H9 (cell line): ENCODE results near the gene RCAN2. TPM values are rescaled to one million over a fixed set of nuclear protein-coding genes. Genes with fewer than 3 reads are reported as not detected.

Source experiments
- DNase-seq: peaks from one replicate; pipeline ENCODE4 v3.0.0-alpha.2; 2017
- H2AFZ ChIP-seq: one replicate; pipeline ENCODE4 v1.6.1; 2013; ENCODE audit warnings: mild to moderate bottlenecking, low read length, control low read depth, moderate library complexity
- H2AK5ac ChIP-seq: 2 replicates; pipeline ENCODE4 v1.6.1; 2013; ENCODE audit warnings: low read length, control low read depth, mixed read lengths; ENCODE audit not compliant: insufficient read length
- H2BK120ac ChIP-seq: one replicate; pipeline ENCODE4 v1.6.1; 2013; ENCODE audit warnings: low read depth, mild to moderate bottlenecking, low read length, control low read depth, inconsistent platforms; ENCODE audit not compliant: poor library complexity, severe bottlenecking
- H2BK12ac ChIP-seq: 2 replicates; pipeline ENCODE4 v1.6.1; 2013; ENCODE audit warnings: low read length, control low read depth, mixed read lengths, low read depth; ENCODE audit not compliant: insufficient read length
- H2BK15ac ChIP-seq: 2 replicates; pipeline ENCODE4 v1.6.1; 2013; ENCODE audit warnings: low read depth, low read length, control low read depth
- H2BK20ac ChIP-seq: one replicate; pipeline ENCODE4 v1.6.1; 2013; ENCODE audit warnings: low read depth, mild to moderate bottlenecking, low read length, control low read depth, inconsistent platforms; ENCODE audit not compliant: poor library complexity, severe bottlenecking
- H2BK5ac ChIP-seq: 2 replicates; pipeline ENCODE4 v1.6.1; 2013; ENCODE audit warnings: low read length, control low read depth, mixed read lengths; ENCODE audit not compliant: insufficient read length
- H3K14ac ChIP-seq: 2 replicates; pipeline ENCODE4 v1.6.1; 2013; ENCODE audit warnings: low read length, control low read depth; ENCODE audit not compliant: insufficient read depth
- H3K18ac ChIP-seq: 2 replicates; pipeline ENCODE4 v1.6.1; 2013; ENCODE audit warnings: low read depth, mild to moderate bottlenecking, mixed read lengths, low read length, control low read depth; ENCODE audit not compliant: insufficient read length
- H3K23ac ChIP-seq: 2 replicates; pipeline ENCODE4 v1.6.1; 2013; ENCODE audit warnings: low read length, control low read depth, mixed read lengths, low read depth; ENCODE audit not compliant: insufficient read length
- H3K23me2 ChIP-seq: 2 replicates; pipeline ENCODE4 v1.6.1; 2013; ENCODE audit warnings: low read depth, mild to moderate bottlenecking, mixed read lengths, low read length, control low read depth; ENCODE audit not compliant: insufficient read length, poor library complexity, severe bottlenecking
- H3K27ac ChIP-seq: 2 replicates; pipeline ENCODE4 v1.5.1; 2013; ENCODE audit warnings: low read length, control low read depth, mixed read lengths, low read depth; ENCODE audit not compliant: insufficient read length
- H3K27me3 ChIP-seq: 2 replicates; pipeline ENCODE4 v1.6.1; 2013; ENCODE audit warnings: low read length, control low read depth, inconsistent platforms; ENCODE audit not compliant: insufficient read depth
- H3K4ac ChIP-seq: 2 replicates; pipeline ENCODE4 v1.6.1; 2013; ENCODE audit warnings: low read depth, mild to moderate bottlenecking, control low read depth, inconsistent platforms, low read length, moderate library complexity
- H3K4me1 ChIP-seq: 2 replicates; pipeline ENCODE4 v1.6.1; 2013; ENCODE audit warnings: low read length, control low read depth, inconsistent platforms; ENCODE audit not compliant: insufficient read depth
- H3K4me2 ChIP-seq: 2 replicates; pipeline ENCODE4 v1.6.1; 2013; ENCODE audit warnings: low read length, control low read depth, mixed read lengths; ENCODE audit not compliant: insufficient read length, insufficient read depth
- H3K56ac ChIP-seq: 2 replicates; pipeline ENCODE4 v1.6.1; 2013; ENCODE audit warnings: low read depth, mild to moderate bottlenecking, mixed read lengths, low read length, control low read depth; ENCODE audit not compliant: insufficient read length
- H3K79me1 ChIP-seq: 2 replicates; pipeline ENCODE4 v1.6.1; 2013; ENCODE audit warnings: low read depth, mild to moderate bottlenecking, moderate library complexity, low read length, control low read depth, inconsistent platforms; ENCODE audit not compliant: insufficient read depth, poor library complexity, severe bottlenecking
- H3K79me2 ChIP-seq: 2 replicates; pipeline ENCODE4 v1.6.1; 2013; ENCODE audit warnings: low read length, control low read depth, inconsistent platforms; ENCODE audit not compliant: insufficient read depth
- H3K9ac ChIP-seq: 2 replicates; pipeline ENCODE4 v1.6.1; 2013; ENCODE audit warnings: low read length, control low read depth, mixed read lengths; ENCODE audit not compliant: insufficient read length; ENCODE audit errors: extremely low read depth
- H3K9me3 ChIP-seq: one replicate; pipeline ENCODE4 v1.6.1; 2013; ENCODE audit warnings: low read depth, low read length, inconsistent platforms; ENCODE audit not compliant: control insufficient read depth
- H3T11ph ChIP-seq: one replicate; pipeline ENCODE4 v1.6.1; 2013; ENCODE audit warnings: mild to moderate bottlenecking, low read length, control low read depth, inconsistent platforms
- H4K20me1 ChIP-seq: one replicate; pipeline ENCODE4 v1.6.1; 2013; ENCODE audit not compliant: control insufficient read depth, insufficient read length, insufficient read depth
- H4K5ac ChIP-seq: 2 replicates; pipeline ENCODE4 v1.6.1; 2013; ENCODE audit warnings: low read depth, mild to moderate bottlenecking, mixed read lengths, low read length, control low read depth; ENCODE audit not compliant: insufficient read length
- H4K8ac ChIP-seq: replicated peaks from 2 replicates; pipeline ENCODE4 v1.6.1; 2013; ENCODE audit warnings: low read length, control low read depth, mixed read lengths, low read depth; ENCODE audit not compliant: insufficient read length
- H4K91ac ChIP-seq: 2 replicates; pipeline ENCODE4 v1.6.1; 2013; ENCODE audit warnings: low read depth, mild to moderate bottlenecking, moderate library complexity, mixed read lengths, low read length, control low read depth; ENCODE audit not compliant: insufficient read length
- H3K27ac Mint-ChIP-seq, 3 experiments: 2 replicates in 2 of 3; 3 replicates in 1 of 3; pipeline ENCODE4 v1.8.0; 2020 to 2021; ENCODE audit warnings: mixed read lengths in 3 of 3, mild to moderate bottlenecking in 1 of 3, moderate library complexity in 1 of 3
- H3K27me3 Mint-ChIP-seq: 2 replicates; pipeline ENCODE4 v1.8.0; 2021; ENCODE audit warnings: low read depth, mild to moderate bottlenecking, moderate library complexity, mixed read lengths
- H3K36me3 Mint-ChIP-seq, 3 experiments: 2 replicates in 2 of 3; 3 replicates in 1 of 3; pipeline ENCODE4 v1.8.0; 2020 to 2021; ENCODE audit warnings: low read depth in 3 of 3, mixed read lengths in 3 of 3; ENCODE audit not compliant: insufficient read depth in 1 of 3
- H3K4me1 Mint-ChIP-seq, 2 experiments: 2 replicates each; pipeline ENCODE4 v1.8.0; 2020; ENCODE audit warnings: mixed read lengths in 2 of 2
- H3K4me3 Mint-ChIP-seq, 2 experiments: 2 replicates in 1 of 2; 3 replicates in 1 of 2; pipeline ENCODE4 v1.8.0; 2020 to 2021; ENCODE audit warnings: mild to moderate bottlenecking in 2 of 2, mixed read lengths in 2 of 2, moderate library complexity in 1 of 2
- H3K9me3 Mint-ChIP-seq, 2 experiments: 2 replicates in 1 of 2; 3 replicates in 1 of 2; pipeline ENCODE4 v1.8.0; 2020; ENCODE audit warnings: mild to moderate bottlenecking in 2 of 2, mixed read lengths in 2 of 2, moderate library complexity in 1 of 2
- WGBS: extraction: QIAGEN DNeasy Blood & Tissue Kit; methylation state at CpG from one replicate; pipeline ENCODE4 v1.1.7; 2013; ENCODE audit warnings: missing lambda C conversion rate, low lambda C conversion rate, mixed read lengths; ENCODE audit not compliant: insufficient read length; ENCODE audit errors: extremely low coverage; 5-methylcytosine and 5-hydroxymethylcytosine counted together
- total RNA-seq: library from RNA; stranded (reverse); gene quantifications from 2 replicates; pipeline ENCODE4 v1.2.1, GENCODE V29; 2021
- TF ChIP-seq, protein P1 (sequence below): fragments of 200-600 bp; sonication (generic); conservative IDR thresholded peaks from 3 replicates; pipeline ENCODE4 v1.8.0; 2021; ENCODE audit warnings: antibody characterized with exemption, mild to moderate bottlenecking

The RCAN2 gene
- total RNA-seq, 1 experiment from 2014 or later = 3.0 TPM

- no peaks in the 10 kb centered on the region for H3K23me2 ChIP-seq
- no peak overlapping the region for H3T11ph ChIP-seq
- H3K9me3 Mint-ChIP-seq = no peaks in the 10 kb centered on the region
- no peak overlapping the region for H4K5ac ChIP-seq
- no peaks in the 10 kb centered on the region for H3K79me1 ChIP-seq
- WGBS = no CpG with 5 or more reads among the region's 1 CpG
- no peaks in the 10 kb centered on the region for H3K36me3 Mint-ChIP-seq
- no peak overlapping the region for H2AFZ ChIP-seq
- H3K27me3 ChIP-seq = no peaks in the 10 kb centered on the region
- H3K14ac ChIP-seq = no peak overlapping the region
- H3K27me3 Mint-ChIP-seq = peaks cover 32% of the 10 kb centered on the region
- no peak overlapping the region for H3K9ac ChIP-seq
- no peaks in the 10 kb centered on the region for H4K20me1 ChIP-seq
- H3K27ac Mint-ChIP-seq = no peak overlapping the region
- H3K4ac ChIP-seq = no peak overlapping the region
- H2BK20ac ChIP-seq = no peak overlapping the region
- H3K18ac ChIP-seq = no peak overlapping the region
- no peak overlapping the region for H3K4me3 Mint-ChIP-seq
- H4K8ac ChIP-seq = no peak overlapping the region
- no peak overlapping the region for H3K23ac ChIP-seq
- no peak overlapping the region for H4K91ac ChIP-seq
- no peaks in the 10 kb centered on the region for H3K4me1 ChIP-seq
- no peak overlapping the region for H3K4me2 ChIP-seq
- H3K27ac ChIP-seq = no peak overlapping the region
- H2BK120ac ChIP-seq = no peak overlapping the region
- no peak for DNase-seq
- H2BK12ac ChIP-seq = no peak overlapping the region
- peaks cover 0 to 6% of the 10 kb centered on the region in 2 experiments; a peak in 1 of 4 replicates for H3K4me1 Mint-ChIP-seq
- H3K9me3 ChIP-seq = no peaks in the 10 kb centered on the region
- H3K79me2 ChIP-seq = no peaks in the 10 kb centered on the region
- no peak overlapping the region for H2BK15ac ChIP-seq
- TF ChIP-seq, protein P1, sequence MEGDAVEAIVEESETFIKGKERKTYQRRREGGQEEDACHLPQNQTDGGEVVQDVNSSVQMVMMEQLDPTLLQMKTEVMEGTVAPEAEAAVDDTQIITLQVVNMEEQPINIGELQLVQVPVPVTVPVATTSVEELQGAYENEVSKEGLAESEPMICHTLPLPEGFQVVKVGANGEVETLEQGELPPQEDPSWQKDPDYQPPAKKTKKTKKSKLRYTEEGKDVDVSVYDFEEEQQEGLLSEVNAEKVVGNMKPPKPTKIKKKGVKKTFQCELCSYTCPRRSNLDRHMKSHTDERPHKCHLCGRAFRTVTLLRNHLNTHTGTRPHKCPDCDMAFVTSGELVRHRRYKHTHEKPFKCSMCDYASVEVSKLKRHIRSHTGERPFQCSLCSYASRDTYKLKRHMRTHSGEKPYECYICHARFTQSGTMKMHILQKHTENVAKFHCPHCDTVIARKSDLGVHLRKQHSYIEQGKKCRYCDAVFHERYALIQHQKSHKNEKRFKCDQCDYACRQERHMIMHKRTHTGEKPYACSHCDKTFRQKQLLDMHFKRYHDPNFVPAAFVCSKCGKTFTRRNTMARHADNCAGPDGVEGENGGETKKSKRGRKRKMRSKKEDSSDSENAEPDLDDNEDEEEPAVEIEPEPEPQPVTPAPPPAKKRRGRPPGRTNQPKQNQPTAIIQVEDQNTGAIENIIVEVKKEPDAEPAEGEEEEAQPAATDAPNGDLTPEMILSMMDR = no peak
- H2AK5ac ChIP-seq = no peak overlapping the region
- no peak overlapping the region for H2BK5ac ChIP-seq
- H3K56ac ChIP-seq = no peak overlapping the region
These were observed 279.3 kb downstream of the RCAN2 start for GRCh38 chr6:46211917-46212316.
